ENCODE measurements around the gene CHST3.

DNA sequence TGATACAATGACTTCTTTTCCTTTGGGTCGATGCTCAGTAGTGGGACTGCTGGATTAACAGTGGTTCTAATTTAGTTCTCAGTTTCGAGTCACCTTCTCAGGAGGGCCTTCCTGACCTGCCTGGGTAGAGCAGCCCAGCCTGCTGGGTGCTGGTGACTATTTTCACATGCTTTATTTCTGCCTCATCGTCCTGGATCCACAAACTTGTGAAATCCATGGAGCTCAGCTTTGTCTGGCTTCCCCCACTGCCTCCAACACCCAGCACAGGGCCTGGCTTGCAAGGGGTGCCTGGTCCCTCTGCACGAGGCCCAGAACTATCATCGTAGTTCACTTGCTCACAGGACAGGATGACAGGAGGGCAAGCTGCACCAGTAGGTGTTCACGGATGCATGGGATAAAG, 77.3 kb downstream of the CHST3 start:
- TF ChIP-seq CTCF (IDR thresholded peaks at IDR 0.05) (no peak), POLR2A (IDR thresholded peaks at IDR 0.05; ENCODE audit: low read depth) (no peak), POLR2AphosphoS5 (IDR thresholded peaks at IDR 0.05) (no peak)
